CD4-positive, alpha-beta T cell treated with Interleukin-12 subunit alpha and Interleukin-12 subunit beta, for 1 hour (primary cell): Measurements from ENCODE around the gene FOLR1.
"Not testable (repeated sequence)": the region's sequence is repeated elsewhere in the genome, so short reads cannot be mapped to it uniquely, and the experiment has no call there.

Experiments used
- DNase-seq: peaks from one replicate; pipeline ENCODE4 v3.0.0-alpha.2; 2020

The FOLR1 gene

GRCh38 chr11:72191961-72192381, at the start of gene FOLR1:
Gene FOLR1 (plus strand): TSS chr11:72192140. CDS start chr11:72192174, 34 bp downstream.
- no peak for DNase-seq

- not testable (repeated sequence) for DNase-seq
These were observed 49.4 kb upstream of the FOLR1 start for GRCh38 chr11:72142543-72142942.

GRCh38 chr11:72144807-72145565, 47.0 kb upstream of the FOLR1 start:
- no peak for DNase-seq

DNA sequence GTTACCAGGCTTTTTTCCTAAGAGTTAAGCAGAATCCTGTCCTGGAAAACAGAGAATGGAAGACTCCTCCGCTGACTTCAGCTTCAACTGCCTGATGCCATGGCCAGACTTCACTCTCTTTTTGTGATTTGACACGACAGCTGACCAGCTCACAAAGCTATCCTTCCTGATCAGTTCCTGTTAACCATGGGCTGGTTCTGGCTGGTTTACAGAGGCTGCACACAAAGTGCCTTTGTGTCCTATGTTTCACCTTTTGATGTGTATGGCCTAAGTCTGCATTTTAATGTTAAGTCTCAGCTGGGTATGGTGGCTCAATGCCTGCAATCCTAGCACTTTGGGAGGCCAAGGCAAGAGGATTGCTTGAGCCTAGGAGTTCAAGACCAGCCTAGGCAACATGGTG, 45.3 kb upstream of the FOLR1 start:
- no peak for DNase-seq

DNA sequence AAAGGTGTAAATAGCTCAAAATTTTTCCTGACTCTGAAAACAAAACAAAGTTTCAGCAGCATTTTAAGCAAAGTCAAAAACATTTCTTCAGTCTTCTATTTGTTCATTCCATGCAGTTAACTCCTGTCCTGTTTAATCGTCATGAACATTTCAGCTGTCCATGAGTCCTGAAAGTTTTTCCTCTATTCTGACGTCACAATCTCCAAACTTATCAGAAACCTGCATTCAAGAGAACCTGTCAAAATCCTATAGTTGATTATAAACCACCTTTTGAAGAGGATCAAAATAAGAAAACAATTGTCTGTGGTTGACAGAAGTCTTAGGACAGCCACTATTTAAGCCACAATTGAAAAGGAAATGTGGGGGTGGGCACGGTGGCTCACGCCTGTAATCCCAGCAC, 41.1 kb upstream of the FOLR1 start:
- DNase-seq: no peak

- DNase-seq: not testable (repeated sequence)
These were observed 38.1 kb upstream of the FOLR1 start for GRCh38 chr11:72153874-72154273.

GRCh38 chr11:72154816-72155215, 37.1 kb upstream of the FOLR1 start:
- DNase-seq: no peak

GRCh38 chr11:72155751-72156150, 36.2 kb upstream of the FOLR1 start:
- DNase-seq: no peak

DNA sequence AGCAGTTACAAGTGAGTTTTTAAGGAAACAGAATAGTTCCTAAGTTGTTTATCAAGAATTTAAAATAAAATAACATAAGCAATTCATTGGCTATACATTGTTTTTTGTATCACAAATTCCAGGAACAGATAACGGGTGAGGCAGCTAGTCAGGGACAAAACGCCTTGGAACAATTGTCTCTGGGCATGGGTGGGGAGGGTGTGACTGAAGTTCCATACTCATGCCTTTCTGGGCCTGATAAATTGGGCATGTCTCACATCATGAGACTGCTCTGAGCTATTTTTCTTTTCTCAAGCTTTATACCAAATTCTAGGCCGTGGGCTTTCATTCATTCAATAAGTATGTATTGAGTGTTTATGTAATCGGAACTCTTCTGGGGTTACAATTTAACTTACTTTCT, 34.8 kb upstream of the FOLR1 start:
- DNase-seq: no peak

DNA sequence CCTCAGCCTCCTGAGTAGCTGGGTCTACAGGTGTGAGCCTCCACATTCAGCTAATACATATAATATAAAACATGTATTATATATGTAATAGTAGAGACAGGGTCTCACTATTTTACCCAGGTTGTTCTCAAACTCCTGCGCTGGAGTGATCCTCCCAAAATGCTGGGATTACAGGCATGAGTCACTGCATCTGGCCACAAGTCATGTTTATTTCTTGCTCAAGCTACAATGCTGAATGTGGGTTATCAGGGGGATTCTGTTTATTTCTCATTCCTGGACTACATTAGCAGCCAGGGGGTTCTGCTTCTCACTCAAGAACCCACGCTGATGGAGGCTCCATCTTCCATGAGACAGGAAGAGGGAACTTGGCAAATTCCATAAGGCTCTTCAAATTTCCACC, 31.6 kb upstream of the FOLR1 start:
- no peak for DNase-seq

- DNase-seq: no peak
These were observed 28.9 kb upstream of the FOLR1 start for GRCh38 chr11:72162891-72163492.

- not testable (repeated sequence) for DNase-seq
These were observed 27.8 kb upstream of the FOLR1 start for GRCh38 chr11:72164187-72164586.

DNA sequence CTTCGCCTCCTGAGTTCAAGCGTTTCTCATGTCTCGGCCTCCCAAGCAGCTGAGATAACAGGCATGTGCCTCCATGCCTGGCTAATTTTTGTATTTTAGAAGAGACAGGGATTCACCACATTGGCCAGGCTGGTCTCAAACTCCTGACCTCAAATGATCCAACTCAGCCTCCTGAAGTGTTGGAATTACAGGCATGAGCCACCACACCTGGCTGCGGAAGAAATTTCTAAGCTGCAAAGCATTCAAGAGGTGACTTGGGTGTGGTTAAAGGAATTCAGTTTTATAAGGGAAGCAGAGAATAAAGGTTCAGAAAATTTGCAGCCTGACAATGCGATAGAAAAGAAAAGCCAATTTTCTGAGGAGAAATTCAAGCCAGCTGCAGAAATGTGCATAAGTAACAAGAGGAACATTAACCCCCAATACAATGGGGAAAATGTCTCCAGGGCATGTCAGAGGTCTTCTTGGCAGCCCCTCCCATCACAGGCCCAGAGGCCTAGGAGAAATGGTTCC, 22.8 kb upstream of the FOLR1 start:
- DNase-seq: not testable (repeated sequence)

GRCh38 chr11:72169754-72170153, 22.2 kb upstream of the FOLR1 start:
- DNase-seq: not testable (repeated sequence)

- DNase-seq: not testable (repeated sequence)
These were observed 19.9 kb upstream of the FOLR1 start for GRCh38 chr11:72172043-72172442.

DNA sequence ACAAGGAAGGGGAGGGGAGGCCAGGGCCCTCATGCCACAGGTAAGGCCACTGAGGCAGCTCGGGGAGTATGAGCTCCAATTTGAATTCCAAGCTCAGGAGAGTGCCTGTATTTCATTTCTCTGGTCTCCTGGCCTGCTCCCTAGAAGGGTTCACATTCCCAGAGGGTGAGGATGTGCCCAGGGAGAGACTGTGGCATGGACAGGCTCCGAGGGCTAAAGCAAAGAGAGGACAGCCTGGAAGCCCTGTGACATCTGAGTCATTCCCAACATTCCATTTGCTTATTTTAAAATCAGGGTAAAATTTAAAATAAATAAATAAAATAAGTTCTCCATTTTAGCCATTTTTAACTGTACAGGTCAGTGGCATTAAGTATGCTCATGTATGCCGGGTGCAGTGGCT, 18.6 kb upstream of the FOLR1 start:
- DNase-seq: no peak

DNA sequence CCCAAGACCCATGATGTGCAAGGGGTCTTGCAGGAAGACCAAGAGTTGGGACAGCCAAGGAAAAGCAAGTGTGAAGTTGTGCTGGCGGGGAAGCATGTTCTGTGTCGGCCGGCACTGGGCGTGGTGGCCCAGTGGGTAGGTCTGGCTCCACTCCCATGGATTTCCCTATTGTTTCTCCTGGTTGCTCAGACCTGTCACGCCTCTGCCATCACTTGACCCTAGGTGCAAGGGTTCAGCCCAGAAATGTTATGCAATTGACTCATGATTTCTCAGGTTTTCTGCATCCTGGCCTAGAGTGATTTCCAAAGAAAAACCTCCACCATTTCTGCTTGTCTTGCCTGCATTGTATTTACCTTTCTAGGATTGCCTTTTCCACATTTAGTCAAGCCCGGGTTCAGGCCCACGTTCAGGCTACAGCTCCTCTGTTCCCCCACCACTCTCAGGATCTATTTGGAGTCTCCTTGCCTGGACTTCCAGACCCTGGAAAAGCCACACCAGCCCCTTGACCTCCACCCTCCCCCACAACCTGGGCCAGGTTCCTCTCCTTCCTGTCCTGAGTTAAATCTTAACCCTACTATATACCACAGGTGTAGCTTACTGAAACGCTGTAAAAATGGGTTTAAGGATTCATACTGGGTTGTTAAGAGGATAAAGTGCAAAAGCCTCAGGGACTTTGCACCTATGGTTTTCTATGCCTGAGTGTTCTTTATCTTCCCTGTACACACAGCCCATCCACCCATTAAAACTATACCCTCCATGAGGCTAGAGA, 17.5 kb upstream of the FOLR1 start:
- no peak for DNase-seq

DNA sequence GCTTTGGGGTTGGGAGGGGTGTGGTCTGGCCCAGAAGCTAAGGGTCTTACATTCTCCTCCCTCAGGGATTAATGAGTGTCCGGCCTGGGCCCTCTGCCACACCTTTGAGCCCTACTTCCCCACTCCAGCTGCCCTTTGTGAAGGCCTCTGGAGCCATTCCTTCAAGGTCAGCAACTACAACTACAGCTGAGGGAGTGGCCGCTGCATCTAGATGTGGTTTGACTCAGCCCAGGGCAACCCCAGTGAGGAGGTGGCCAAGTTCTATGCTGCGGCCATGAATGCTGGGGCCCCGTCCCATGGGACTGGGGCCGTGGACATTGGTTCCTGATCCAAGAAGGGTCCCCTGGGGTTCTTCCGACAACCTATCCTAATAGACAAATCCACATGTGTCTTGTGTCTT, 14.3 kb upstream of the FOLR1 start:
- no peak for DNase-seq

DNA sequence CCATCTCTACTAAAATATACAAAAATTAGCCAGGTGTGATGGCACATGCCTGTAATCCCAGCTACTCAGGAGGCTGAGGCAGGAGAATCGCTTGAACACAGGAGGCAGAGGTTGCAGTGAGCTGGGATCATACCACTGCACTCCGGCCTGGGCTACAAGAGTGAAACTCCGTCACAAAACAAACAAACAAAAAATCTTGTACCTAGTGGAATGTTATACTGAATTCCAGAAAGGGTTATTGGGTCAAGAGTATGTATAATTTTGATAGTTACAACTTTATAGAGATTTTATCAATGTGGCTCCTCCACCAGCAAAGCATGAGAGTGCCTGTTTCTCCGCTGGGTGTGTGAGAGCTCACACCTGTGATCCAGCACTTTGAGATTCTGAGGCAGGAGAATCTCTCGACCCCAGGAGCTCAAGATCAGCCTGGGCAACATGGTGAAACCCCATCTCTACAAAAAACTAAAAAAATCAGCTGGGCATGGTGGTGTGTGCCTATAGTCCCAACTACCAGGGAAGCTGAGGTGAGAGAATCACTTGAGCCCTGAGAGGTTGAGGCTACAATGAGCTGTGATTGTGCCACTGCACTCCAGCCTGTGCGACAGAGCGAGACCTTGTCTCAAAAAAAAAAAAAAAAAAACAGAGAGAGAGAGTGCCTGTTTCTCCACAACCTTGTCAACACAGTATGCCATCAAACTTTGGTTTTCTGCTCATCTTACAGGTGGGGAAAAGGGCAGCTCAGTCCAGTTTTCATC, 12.7 kb upstream of the FOLR1 start:
- no peak for DNase-seq

- DNase-seq: no peak
These were observed 12.0 kb upstream of the FOLR1 start for GRCh38 chr11:72179804-72180396.

DNA sequence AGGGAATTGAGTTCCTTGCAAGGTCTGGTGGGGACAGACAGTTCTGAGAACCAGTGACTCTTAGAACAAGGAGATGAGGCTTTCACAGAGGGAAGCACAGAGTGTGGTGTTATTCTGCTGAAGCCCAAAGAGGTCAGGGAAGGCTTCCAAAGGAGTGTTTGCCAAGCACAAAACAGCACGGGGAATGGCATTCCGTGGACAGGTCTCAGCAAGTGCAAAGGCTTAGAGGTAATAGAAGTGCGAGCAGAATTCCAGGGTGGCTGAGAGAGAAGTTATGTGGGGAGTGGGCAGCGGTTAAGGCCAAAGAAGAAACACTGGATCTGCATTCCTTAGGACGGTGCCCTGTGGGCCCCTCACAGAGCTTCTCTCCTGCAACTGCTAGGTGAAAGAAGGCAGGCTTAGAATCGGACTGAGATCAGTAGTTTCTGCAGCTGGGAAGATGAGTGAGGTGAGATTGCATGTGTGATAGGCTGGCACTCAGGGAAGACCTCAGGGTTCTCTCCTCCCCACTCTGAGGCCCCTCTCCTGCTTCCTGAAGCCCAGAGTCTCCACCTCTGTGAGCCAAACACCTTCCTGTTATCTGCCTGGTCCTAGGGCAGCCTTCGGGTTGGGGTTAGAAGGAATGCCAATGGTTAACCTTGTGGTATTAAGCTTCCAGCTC, 10.9 kb upstream of the FOLR1 start:
- not testable (repeated sequence) for DNase-seq

- DNase-seq: not testable (repeated sequence)
These were observed 10.4 kb upstream of the FOLR1 start for GRCh38 chr11:72181553-72181958.
